T47D (cell line): ENCODE results near the gene PRPSAP2.

ENCODE experiments used
- DNase-seq, 2 experiments: peaks; one replicate each; pipeline versions ENCODE4 v3.0.0 to v3.0.0-alpha.2; 2011 to 2012; ENCODE audit warnings: low read depth in 1 of 2, low spot score in 1 of 2
- JUND ChIP-seq: IDR thresholded peaks from 2 replicates; pipeline ENCODE4 v1.6.1; 2012; ENCODE audit warnings: low read depth
- in situ Hi-C: cut with HindIII; loops from 2 replicates; pipeline ENCODE4 v1.10.0; 2016; ENCODE audit warnings: low sequenced_read_pairs, low pct_unique_long_range_greater_than_20kb

The PRPSAP2 gene

DNA sequence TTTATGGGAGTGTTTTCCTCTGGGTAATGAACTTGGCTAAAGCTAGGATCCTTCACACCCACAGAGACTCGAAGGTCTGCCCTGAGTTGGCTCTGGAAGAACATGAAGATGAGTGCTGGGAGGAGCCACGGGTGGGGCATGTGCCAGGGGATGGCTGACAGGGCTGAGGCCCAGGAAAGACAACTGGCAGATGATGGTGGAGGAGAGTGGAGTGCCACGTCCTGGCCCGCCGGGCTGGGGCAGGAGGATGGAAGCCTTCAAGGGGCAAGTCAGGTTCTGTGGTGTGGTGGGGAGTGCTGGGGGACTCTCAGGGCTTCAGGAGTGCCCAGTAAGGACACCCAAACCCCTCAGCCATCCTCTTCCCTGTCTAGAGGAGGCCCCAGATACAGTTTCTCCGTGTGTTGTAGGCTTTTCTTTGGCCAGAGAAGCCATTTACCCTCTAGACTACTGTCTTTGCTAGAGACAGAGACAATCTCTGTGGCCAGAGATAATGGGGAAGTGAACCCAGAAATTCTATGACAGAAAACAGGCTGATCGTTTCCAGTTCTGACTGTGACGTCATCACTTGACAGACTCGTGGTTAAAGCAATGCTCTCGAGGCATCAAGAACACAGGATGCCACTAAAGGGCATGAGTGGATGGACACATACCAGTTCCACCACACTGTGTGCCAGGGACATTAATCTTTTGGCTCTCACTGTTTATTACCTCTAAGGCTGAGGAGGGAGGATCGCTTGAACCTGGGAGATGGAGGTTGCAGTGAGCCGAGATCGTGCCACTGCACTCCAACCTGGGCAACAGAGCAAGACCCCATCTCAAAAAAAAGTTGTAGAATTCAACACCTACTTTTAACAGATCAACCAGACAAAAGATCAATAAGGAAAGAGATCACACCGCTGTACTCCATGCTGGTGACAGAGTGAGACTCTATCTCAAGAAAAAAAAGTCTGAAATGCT lies 75.4 kb downstream of the PRPSAP2 start:
- no peak for DNase-seq
- in situ Hi-C loops, result no loop called here
- TF ChIP-seq JUND, result no peak

- in situ Hi-C loops, result no loop called here
- TF ChIP-seq JUND, result no peak
- DNase-seq, result no peak
Observed at GRCh38 chr17:18937981-18938691, 80.2 kb downstream of the PRPSAP2 start.

GRCh38 chr17:18938692-18939023 lies 80.7 kb downstream of the PRPSAP2 start:
- DNase-seq, result no peak
- in situ Hi-C loops, result no loop called here
- TF ChIP-seq JUND, result no peak

DNA sequence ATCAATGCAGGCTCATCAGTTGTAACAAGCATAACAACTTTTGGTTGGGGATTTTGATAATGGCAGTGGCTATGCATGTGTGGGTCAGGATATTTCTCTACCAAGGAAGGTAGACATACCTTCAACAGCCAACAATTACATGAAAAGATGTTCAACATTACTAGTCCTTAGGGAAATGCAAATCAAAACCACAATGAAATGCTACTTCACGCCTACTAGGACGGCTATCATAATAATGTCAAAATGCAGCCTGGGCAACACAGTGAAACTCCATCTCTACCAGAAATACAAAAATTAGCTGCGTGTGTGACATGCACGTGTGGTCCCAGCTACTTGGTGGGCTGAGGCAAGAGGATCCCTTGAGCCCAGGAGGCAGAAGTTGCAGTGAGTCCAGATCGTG lies 86.7 kb downstream of the PRPSAP2 start:
- no peak for TF ChIP-seq JUND
- in situ Hi-C loops, result no loop called here
- no peak for DNase-seq

DNA sequence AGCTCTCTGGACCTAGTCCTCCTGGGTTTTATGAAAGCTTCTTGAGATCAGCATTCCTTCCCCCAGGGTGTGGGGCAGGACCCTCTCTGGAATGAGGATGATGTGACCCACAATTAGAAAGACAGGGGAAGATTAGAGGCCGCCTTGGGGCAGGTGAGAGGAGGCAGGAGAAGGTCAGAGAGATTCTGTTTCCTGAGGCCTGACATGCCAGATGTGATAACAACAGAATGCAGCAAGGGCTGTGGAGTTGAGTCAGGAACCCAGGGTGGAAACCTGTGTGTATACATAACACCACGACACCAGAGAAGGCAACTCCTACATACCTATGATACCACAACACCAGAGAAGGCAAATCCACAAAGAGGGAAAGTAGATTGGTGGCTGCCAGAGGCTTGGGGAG lies 88.6 kb downstream of the PRPSAP2 start:
- no peak for TF ChIP-seq JUND
- in situ Hi-C loops, result no loop called here
- DNase-seq, result no peak

DNA sequence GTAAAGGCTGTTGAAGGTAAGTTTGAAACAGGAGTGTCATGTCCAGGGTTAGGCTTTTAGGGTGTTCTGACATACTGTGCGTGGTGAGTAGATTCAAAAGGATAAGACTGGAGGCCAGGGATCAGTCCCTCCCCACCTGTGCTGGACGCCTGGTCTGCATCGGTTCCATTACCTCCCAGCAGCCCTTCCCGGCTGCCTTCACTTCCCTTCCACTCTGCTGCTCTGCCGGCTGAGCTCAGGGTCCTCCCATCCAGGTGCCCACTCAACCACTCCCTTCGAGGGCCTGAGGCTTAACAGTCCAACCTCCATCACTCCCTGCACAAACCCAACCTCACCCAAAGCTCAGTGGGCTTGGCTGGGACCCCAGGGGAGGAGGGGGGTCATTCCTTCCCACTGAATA lies 89.9 kb downstream of the PRPSAP2 start:
- in situ Hi-C loops, result no loop called here
- no peak for DNase-seq
- TF ChIP-seq JUND, result no peak

DNA sequence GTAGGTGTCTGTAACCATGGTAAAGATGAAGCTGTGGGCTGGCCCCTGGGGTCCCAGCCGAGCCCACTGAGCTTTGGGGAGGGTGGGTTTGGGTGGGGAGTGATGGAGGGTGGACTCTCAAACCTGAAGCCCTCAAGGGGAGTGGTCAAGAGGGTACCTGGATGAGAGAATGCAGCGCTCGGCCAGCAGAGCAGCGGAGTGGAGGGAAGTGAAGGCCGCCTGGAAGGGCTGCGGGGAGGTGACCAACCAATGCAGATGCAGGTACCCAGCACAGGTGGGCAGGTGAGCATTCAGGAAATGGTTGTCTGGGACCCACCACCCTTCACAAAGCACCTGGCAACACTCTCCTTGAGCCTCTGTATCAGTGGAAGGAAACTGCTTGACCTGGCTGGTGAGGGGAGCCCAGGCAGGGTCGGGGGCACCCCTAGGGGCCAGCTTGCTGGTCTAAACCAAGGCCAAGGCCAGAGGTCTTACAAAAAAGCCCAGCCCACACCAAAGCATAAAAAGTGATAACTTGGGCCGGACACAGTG lies 90.6 kb downstream of the PRPSAP2 start:
- in situ Hi-C loops, result no loop called here
- TF ChIP-seq JUND, result no peak
- no peak for DNase-seq

DNA sequence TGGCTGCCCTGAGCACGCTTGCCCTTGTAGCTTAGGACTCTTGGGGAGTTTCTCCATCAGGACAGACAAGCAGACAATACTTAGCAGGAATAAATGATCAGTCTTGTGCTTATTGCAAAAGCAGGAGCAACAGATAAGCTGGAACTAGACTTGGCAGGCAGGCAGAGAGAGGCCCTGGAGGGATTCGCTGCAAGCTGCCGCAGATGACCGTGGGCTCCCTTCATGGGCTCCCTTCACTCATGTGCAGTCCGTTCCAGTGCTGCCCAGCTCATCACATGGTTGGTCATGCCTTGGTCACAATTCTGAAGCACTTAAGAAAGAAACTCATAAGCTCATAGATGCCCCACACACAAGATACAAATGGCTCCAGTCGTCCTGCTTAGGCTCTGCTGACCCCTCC lies 91.6 kb downstream of the PRPSAP2 start:
- in situ Hi-C loops, result no loop called here
- DNase-seq, result no peak
- TF ChIP-seq JUND, result no peak

GRCh38 chr17:18950346-18950745 lies 92.4 kb downstream of the PRPSAP2 start:
- no peak for TF ChIP-seq JUND
- in situ Hi-C loops, result no loop called here
- DNase-seq, result no peak

DNA sequence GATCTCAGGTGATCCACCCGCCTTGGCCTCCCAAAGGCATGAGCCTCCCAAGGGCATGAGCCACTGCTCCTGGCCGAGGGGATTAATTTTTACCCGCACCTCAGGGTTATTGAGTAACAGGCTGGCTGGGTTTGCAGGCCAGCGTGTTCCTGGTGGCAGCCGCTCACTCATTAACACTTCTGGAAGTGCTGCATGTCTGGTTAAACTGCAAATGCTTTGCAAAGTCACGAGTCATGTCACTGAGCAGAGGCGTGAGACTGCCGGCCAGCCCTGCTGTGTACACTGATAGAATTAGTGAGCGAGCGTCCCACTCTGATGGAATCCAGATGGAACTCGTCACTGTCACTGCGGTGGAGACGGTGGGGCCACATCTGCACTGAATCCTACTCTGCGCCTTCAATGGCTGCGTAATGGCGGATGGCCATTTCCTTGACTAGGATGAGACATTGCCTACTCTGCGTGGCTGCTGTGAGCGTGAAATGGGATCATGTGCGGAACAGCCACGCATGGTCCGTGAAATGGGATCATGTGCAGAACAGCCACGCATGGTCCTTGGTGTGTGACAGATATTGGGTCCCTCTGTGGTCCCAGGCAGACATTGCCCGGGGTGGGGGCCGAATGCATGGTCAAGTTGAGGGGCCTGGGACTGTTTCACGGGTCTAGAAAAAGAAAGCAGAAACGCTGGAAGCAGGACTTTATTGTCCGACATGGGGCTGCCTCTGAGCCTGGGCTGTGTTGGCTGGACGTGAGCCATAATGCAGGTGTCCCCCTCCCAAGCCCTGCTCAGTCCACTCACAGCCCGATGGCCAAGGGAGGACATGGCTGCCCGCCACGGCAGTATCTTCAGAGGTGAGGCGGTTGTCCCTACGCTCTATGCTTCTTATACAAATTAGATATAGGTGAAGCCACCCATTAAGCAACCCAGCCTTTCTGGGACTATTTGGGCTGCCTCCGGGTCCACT lies 93.3 kb downstream of the PRPSAP2 start:
- in situ Hi-C loops, result no loop called here
- TF ChIP-seq JUND, result no peak
- no peak for DNase-seq

GRCh38 chr17:18951941-18952842 lies 94.3 kb downstream of the PRPSAP2 start, which contains the start of gene SLC5A10:
SLC5A10 (plus strand) TSS chr17:18952165; CDS start chr17:18952206, 41 bp downstream.
- in situ Hi-C loops, result no loop called here
- no peak for TF ChIP-seq JUND
- peak; percentile 47 to 60 for DNase-seq
